ENCODE results near the gene P2RX1.

P2RX1 gene

DNA sequence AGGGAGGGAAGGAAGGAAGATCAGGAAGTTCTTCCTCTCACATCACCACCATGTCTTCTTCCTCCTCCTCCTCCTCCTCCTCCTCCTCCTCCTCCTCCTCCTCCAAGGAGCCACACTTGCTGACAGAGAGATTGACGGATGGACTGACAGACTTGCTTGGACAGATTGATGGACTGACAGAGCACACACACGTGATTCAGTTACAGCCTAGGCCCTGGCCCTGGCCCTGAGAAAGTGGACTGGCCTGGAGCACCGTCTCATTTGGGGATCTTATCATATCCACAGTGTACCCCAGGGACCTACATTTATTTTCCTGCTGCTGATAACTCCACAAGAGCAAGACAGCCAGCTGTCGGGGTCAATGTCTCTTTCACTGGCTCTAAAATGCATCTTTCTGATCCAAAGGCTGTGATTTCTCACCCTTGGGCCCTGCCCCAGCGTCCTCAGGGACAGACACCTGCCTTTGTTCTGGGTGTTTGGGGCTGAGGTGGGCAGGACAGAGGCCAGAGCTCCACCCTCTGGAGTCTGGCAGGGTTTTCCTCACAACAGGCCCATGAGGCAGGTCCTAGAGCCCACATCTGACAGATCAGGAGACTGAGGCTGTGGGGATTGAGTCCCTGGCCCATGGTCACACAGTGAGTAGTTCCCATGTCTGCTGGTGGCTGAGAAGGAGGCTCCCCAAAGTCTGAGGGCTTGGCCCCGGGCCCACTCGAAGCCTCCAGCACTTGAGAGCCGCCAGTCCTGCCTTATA is 2.3 kb upstream of the P2RX1 start:
- H3K4me3 ChIP-seq (ENCODE audit: low read depth, low read length) = no peak overlapping the region
- ChIA-PET CTCF (no interaction called here), POLR2A (no interaction called here)
- no peak for DNase-seq (ENCODE audit: low read depth, low spot score)
- TF ChIP-seq, protein P1, sequence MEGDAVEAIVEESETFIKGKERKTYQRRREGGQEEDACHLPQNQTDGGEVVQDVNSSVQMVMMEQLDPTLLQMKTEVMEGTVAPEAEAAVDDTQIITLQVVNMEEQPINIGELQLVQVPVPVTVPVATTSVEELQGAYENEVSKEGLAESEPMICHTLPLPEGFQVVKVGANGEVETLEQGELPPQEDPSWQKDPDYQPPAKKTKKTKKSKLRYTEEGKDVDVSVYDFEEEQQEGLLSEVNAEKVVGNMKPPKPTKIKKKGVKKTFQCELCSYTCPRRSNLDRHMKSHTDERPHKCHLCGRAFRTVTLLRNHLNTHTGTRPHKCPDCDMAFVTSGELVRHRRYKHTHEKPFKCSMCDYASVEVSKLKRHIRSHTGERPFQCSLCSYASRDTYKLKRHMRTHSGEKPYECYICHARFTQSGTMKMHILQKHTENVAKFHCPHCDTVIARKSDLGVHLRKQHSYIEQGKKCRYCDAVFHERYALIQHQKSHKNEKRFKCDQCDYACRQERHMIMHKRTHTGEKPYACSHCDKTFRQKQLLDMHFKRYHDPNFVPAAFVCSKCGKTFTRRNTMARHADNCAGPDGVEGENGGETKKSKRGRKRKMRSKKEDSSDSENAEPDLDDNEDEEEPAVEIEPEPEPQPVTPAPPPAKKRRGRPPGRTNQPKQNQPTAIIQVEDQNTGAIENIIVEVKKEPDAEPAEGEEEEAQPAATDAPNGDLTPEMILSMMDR (IDR thresholded peaks at IDR 0.05; ENCODE audit: insufficient read depth, low read length, missing control alignments) = no peak

DNA sequence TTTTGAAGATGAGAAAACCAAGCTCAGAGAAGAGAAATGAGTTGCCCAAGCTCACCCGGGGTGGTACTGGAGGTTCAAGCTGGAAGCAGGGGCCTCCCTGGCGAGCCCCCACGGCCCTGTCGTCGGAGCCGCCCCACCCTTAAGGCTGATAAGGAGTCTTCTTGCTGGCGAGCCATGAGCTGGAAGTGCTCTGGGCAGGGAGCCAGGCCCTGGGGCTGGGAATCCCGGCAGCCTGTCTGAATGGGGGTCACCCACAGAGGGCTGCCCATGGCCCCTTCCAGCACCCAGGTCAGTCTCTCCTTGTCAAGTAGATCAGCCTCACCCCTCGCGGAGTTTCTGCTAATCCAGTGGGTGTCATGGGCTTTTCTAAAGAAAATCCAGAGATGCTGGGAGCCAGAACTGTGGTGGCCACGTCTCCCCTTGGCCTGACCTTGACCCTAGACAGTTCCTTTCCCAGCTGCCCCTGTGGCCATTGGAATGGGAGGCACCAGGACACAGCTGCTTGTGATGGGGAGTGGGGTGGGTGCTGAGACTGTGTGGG is 1.2 kb upstream of the P2RX1 start:
- H3K4me3 ChIP-seq (ENCODE audit: low read depth, low read length) = no peak overlapping the region
- DNase-seq (ENCODE audit: low read depth, low spot score) = no peak
- ChIA-PET CTCF (interaction anchor here (1.9 to 7.6 kb wide), 5 partner anchors 9 to 180 kb away, joined by 7 to 137 read pairs (median 62); no protein-coding TSS in a partner anchor), POLR2A (no interaction called here)
- TF ChIP-seq, protein P1 (IDR thresholded peaks at IDR 0.05; ENCODE audit: insufficient read depth, low read length, missing control alignments) = no peak

DNA sequence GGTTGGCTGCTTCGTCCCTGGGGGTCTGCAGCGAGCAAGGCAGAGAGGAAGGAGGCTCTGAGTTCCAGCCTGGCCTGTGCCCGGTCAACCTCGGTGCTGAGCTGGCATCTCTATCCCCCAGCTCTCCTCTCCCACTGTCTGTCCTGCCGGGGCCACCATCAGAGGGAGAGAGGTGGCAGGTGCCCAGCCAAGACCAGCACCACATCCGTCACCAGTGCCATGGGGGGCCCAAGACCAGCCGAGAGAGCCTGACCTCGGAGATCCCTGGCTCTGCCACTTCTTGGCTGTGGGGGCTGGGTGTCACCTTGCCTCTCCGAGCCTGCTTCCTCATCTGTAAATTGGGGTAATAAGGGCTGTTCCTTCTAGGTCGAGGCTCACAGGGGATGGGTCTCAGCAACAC is 560 bp upstream of the P2RX1 start:
- TF ChIP-seq, protein P1 (IDR thresholded peaks at IDR 0.05; ENCODE audit: insufficient read depth, low read length, missing control alignments) = no peak
- ChIA-PET CTCF (interaction anchor here (0.7 to 7.6 kb wide), 9 partner anchors 10 to 179 kb away, joined by 3 to 137 read pairs (median 7); no protein-coding TSS in a partner anchor), POLR2A (no interaction called here)
- no peak overlapping the region for H3K4me3 ChIP-seq (ENCODE audit: low read depth, low read length)
- no peak for DNase-seq (ENCODE audit: low read depth, low spot score)

DNA sequence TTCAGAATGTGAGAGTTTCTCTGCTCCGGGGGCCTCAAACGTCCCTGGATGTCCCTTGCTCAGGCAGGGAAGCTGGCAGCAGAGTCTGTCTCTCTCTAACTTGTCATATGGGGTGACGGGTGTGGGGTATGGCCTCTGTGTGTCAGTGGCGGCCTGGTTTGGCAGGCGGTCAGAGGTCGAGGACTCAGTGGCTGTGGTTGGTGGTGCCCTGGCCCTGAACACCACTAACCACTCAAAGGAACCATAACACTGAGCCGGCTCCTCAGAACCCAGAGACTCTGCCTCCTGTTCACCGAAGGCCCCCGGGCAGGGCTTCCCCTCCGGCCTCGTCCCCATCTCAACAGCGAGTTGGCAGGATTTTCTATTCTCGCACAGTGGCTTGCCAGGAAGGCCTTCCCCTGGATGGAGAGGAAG is 677 bp downstream of the P2RX1 start:
- TF ChIP-seq, protein P1 (IDR thresholded peaks at IDR 0.05; ENCODE audit: insufficient read depth, low read length, missing control alignments) = no peak
- POLR2A ChIA-PET = no interaction called here
- no peak for DNase-seq (ENCODE audit: low read depth, low spot score)
- CTCF ChIA-PET = interaction anchor here (0.9 to 7.6 kb wide), 11 partner anchors 9 to 180 kb away, joined by 3 to 137 read pairs (median 49); partner anchors contain the start of gene CAMKK1
- no peak overlapping the region for H3K4me3 ChIP-seq (ENCODE audit: low read depth, low read length)

DNA sequence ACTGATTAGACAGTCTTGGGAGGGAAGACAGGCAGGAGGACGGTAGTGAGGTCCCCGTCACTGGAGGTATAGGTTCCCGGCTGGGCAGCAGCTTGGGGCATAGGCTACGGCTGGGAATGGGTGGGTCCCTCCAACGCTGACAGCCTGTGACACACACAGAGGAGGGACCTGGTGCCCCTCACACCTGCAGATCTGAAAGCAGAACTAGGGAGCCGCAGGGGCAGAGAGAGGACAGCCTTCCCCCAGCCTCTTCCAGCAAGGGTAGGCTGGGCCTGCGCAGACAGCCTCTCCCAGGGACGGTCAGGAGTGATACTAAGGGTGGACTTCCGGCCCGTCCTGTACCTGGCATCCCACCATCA is 2.0 kb downstream of the P2RX1 start:
- TF ChIP-seq, protein P1 (IDR thresholded peaks at IDR 0.05; ENCODE audit: insufficient read depth, low read length, missing control alignments) = no peak
- ChIA-PET POLR2A (no interaction called here), CTCF (interaction anchor here (0.6 to 7.6 kb wide), 55 partner anchors 9 to 502 kb away, joined by 3 to 137 read pairs (median 5); partner anchors contain the start of genes CAMKK1, HASPIN and NCBP3)
- DNase-seq (ENCODE audit: low read depth, low spot score) = no peak
- no peak overlapping the region for H3K4me3 ChIP-seq (ENCODE audit: low read depth, low read length)

DNA sequence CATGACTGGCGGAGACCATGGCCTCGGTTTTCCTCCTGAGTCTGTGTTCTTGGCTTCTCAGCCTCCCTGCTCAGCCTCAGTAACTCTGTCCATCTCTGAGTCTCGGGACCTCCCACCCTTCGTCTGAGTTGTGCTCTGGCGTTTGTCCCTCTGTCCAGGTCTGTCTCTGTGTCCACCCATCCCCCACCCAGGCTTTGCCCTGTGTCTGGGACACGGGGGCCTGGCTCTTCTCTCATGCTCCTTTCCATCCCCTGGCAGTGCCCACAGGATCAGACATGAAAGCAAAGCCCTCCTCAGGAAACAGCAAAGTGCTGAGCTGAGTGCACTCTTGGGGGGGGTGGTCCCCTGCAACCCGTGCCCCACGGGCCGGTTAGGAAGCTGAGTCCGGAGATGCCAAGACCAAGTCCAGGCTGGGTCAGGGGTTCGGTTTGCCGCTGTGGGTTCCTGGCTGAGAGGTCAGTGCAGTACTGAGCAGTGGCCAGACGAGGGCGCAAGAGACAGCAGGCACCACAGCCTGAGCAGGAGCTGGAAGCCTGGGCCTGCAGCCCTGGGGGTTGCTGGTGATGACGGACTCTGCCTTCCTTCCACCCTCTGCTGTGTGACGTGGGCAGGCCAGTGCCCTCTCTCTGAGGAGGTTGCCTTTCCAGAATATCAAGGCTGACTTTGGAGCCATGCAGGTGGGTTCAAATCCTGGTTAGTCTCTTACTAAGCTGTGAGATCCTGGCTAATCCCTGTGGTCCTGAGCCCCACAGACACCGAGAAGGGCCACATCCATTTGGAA is 2.5 kb downstream of the P2RX1 start:
- CTCF ChIA-PET = interaction anchor here (0.6 to 7.6 kb wide), 61 partner anchors 9 to 503 kb away, joined by 3 to 137 read pairs (median 5); partner anchors contain the start of genes CAMKK1, HASPIN and NCBP3
- POLR2A ChIA-PET = no interaction called here
- no peak overlapping the region for H3K4me3 ChIP-seq (ENCODE audit: low read depth, low read length)
- TF ChIP-seq, protein P1 (IDR thresholded peaks at IDR 0.05; ENCODE audit: insufficient read depth, low read length, missing control alignments) = peak; percentile 99
- DNase-seq (ENCODE audit: low read depth, low spot score) = no peak
